H1 (cell line): Measurements from ENCODE around the gene GRIA2. TPM values are rescaled to one million over a fixed set of nuclear protein-coding genes. Genes with fewer than 3 reads are reported as not detected.

Source experiments
- CTCF ChIA-PET: fragments of 300-600 bp; sonication (Branson Sonifier 250); formaldehyde crosslinking; loops from one replicate; lab custom pipeline; 2021; ENCODE audit not compliant: partially characterized antibody; lab: Charles Lee
- POLR2A ChIA-PET: fragments of 300-600 bp; sonication (Branson Sonifier 250); formaldehyde crosslinking; loops from one replicate; lab custom pipeline; 2021; ENCODE audit warnings: inconsistent platforms; ENCODE audit not compliant: partially characterized antibody; lab: Charles Lee
- DNase-seq, 2 experiments: peaks; one replicate each; pipeline versions ENCODE4 v3.0.0 to v3.0.0-alpha.2; 2010 to 2022; ENCODE audit warnings: low spot score in 2 of 2, low read depth in 1 of 2, mixed read lengths in 1 of 2
- FAIRE-seq: peaks from 2 replicates; lab custom pipeline; 2011; peaks lifted over from hg19 to GRCh38; lab: Jason Lieb, UNC
- H2AFZ ChIP-seq: 2 replicates; pipeline ENCODE4 v1.8.1; 2012; ENCODE audit warnings: low read length, inconsistent platforms
- H2AK5ac ChIP-seq: 2 replicates; pipeline ENCODE4 v1.6.1; 2013; ENCODE audit warnings: low read depth, low read length
- H2BK120ac ChIP-seq: replicated peaks from 2 replicates; pipeline ENCODE3; 2013; ENCODE audit warnings: low read depth, low read length, inconsistent platforms
- H2BK12ac ChIP-seq: 2 replicates; pipeline ENCODE4 v1.6.1; 2013; ENCODE audit warnings: low read depth, low read length
- H2BK15ac ChIP-seq: 2 replicates; pipeline ENCODE4 v1.6.1; 2013; ENCODE audit warnings: low read length
- H2BK20ac ChIP-seq: 2 replicates; pipeline ENCODE4 v1.6.1; 2013; ENCODE audit warnings: low read length
- H2BK5ac ChIP-seq: 2 replicates; pipeline ENCODE4 v1.6.1; 2013; ENCODE audit warnings: low read depth, low read length
- H3K14ac ChIP-seq: 2 replicates; pipeline ENCODE4 v1.6.1; 2013; ENCODE audit warnings: inconsistent platforms; ENCODE audit not compliant: insufficient read length
- H3K18ac ChIP-seq: 2 replicates; pipeline ENCODE4 v1.6.1; 2013; ENCODE audit warnings: low read length; ENCODE audit errors: extremely low read depth
- H3K23ac ChIP-seq: 2 replicates; pipeline ENCODE4 v1.6.1; 2013; ENCODE audit warnings: inconsistent platforms; ENCODE audit not compliant: insufficient read length
- H3K23me2 ChIP-seq: 2 replicates; pipeline ENCODE4 v1.6.1; 2013; ENCODE audit warnings: low read depth, low read length
- H3K27ac ChIP-seq: 2 replicates; pipeline ENCODE4 v1.6.1; 2011; ENCODE audit warnings: low read depth, low read length, inconsistent platforms
- H3K27me3 ChIP-seq, 4 experiments: replicated peaks in 1 of 4; 1 replicate in 1 of 4; 2 replicates in 3 of 4; pipeline versions ENCODE4 v1.6.1 to v1.8.1; 2011 to 2013; ENCODE audit warnings: low read length in 3 of 4, mild to moderate bottlenecking in 3 of 4, inconsistent platforms in 2 of 4, mixed read lengths in 2 of 4, moderate library complexity in 1 of 4; ENCODE audit not compliant: control insufficient read depth in 3 of 4, insufficient read depth in 3 of 4; ENCODE audit errors: extremely low read depth in 1 of 4
- H3K36me3 ChIP-seq, 4 experiments: 2 replicates each; pipeline versions ENCODE4 v1.6.1 to v1.8.1; 2011 to 2013; ENCODE audit warnings: mild to moderate bottlenecking in 4 of 4, low read length in 3 of 4, moderate library complexity in 2 of 4, control low read depth in 1 of 4, inconsistent platforms in 1 of 4; ENCODE audit not compliant: insufficient read depth in 4 of 4, control insufficient read depth in 2 of 4
- H3K4ac ChIP-seq: replicated peaks from 2 replicates; pipeline ENCODE3; 2013; ENCODE audit warnings: low read length, low read depth, mixed read lengths, inconsistent platforms; ENCODE audit not compliant: insufficient read length
- H3K4me1 ChIP-seq, 4 experiments: replicated peaks in 1 of 4; 1 replicate in 1 of 4; 2 replicates in 3 of 4; pipeline versions ENCODE4 v1.6.1 to v1.8.1; 2011 to 2013; ENCODE audit warnings: low read length in 3 of 4, inconsistent platforms in 2 of 4, mixed read lengths in 1 of 4; ENCODE audit not compliant: insufficient read depth in 4 of 4, control insufficient read depth in 3 of 4
- H3K4me2 ChIP-seq, 2 experiments: 2 replicates each; pipeline versions ENCODE4 v1.6.1 to v1.8.1; 2011 to 2013; ENCODE audit warnings: low read depth in 2 of 2, low read length in 2 of 2, control low read depth in 1 of 2, inconsistent platforms in 1 of 2, mild to moderate bottlenecking in 1 of 2; ENCODE audit not compliant: insufficient read depth in 1 of 2
- H3K4me3 ChIP-seq, 4 experiments: fragments of 200-600, 300-600 bp in 1 of 4; sonication (generic), shearing (Covaris generic), sonication (Bioruptor Twin) in 1 of 4; 2 replicates each; pipeline versions ENCODE4 v1.5.1 to v1.8.1; 2011 to 2016; ENCODE audit warnings: low read length in 4 of 4, low read depth in 3 of 4, control low read depth in 2 of 4, inconsistent platforms in 2 of 4, mild to moderate bottlenecking in 2 of 4, mixed read lengths in 1 of 4, moderate library complexity in 1 of 4; ENCODE audit not compliant: insufficient read depth in 2 of 4; ENCODE audit errors: extremely low read depth in 1 of 4
- H3K56ac ChIP-seq: replicated peaks from 2 replicates; pipeline ENCODE3; 2013; ENCODE audit warnings: low read depth, mild to moderate bottlenecking, mixed read lengths, low read length, inconsistent platforms; ENCODE audit not compliant: insufficient read length
- H3K79me1 ChIP-seq: 2 replicates; pipeline ENCODE4 v1.6.1; 2013; ENCODE audit warnings: low read depth, low read length, control low read depth
- H3K79me2 ChIP-seq, 2 experiments: 2 replicates each; pipeline versions ENCODE4 v1.6.1 to v1.8.1; 2012 to 2013; ENCODE audit warnings: low read length in 2 of 2, mild to moderate bottlenecking in 2 of 2, inconsistent platforms in 1 of 2; ENCODE audit not compliant: insufficient read depth in 2 of 2, control insufficient read depth in 1 of 2
- H3K9ac ChIP-seq, 4 experiments: replicated peaks in 1 of 4; 1 replicate in 1 of 4; 2 replicates in 3 of 4; pipeline versions ENCODE4 v1.6.1 to v1.8.1; 2011 to 2013; ENCODE audit warnings: low read depth in 3 of 4, low read length in 3 of 4, control low read depth in 2 of 4, mild to moderate bottlenecking in 2 of 4, moderate library complexity in 2 of 4, inconsistent platforms in 1 of 4; ENCODE audit errors: extremely low read depth in 1 of 4
- H3K9me3 ChIP-seq, 2 experiments: 2 replicates each; pipeline versions ENCODE4 v1.6.1 to v1.8.1; 2012 to 2013; ENCODE audit warnings: mild to moderate bottlenecking in 2 of 2, moderate library complexity in 2 of 2, control low read depth in 1 of 2, inconsistent platforms in 1 of 2, low read depth in 1 of 2, low read length in 1 of 2, mixed read lengths in 1 of 2; ENCODE audit not compliant: insufficient read depth in 2 of 2
- H4K20me1 ChIP-seq, 2 experiments: replicated peaks in 1 of 2; 2 replicates each; pipeline versions ENCODE3 to v1.8.1; 2011 to 2013; ENCODE audit warnings: inconsistent platforms in 2 of 2, low read length in 2 of 2, mild to moderate bottlenecking in 1 of 2; ENCODE audit not compliant: insufficient read depth in 2 of 2, control insufficient read depth in 1 of 2
- H4K5ac ChIP-seq: 2 replicates; pipeline ENCODE4 v1.6.1; 2013; ENCODE audit warnings: low read length, low read depth, mixed read lengths, inconsistent platforms; ENCODE audit not compliant: insufficient read length
- H4K8ac ChIP-seq: 2 replicates; pipeline ENCODE4 v1.8.0; 2013; ENCODE audit warnings: mild to moderate bottlenecking, moderate library complexity, low read length, inconsistent platforms; ENCODE audit not compliant: insufficient read depth; ENCODE audit errors: extremely low read depth
- H4K91ac ChIP-seq: replicated peaks from 2 replicates; pipeline ENCODE3; 2013; ENCODE audit warnings: low read length, mixed read lengths, inconsistent platforms; ENCODE audit not compliant: insufficient read length
- ATF2 ChIP-seq: IDR thresholded peaks from 2 replicates; pipeline ENCODE4 v1.6.1; 2012; ENCODE audit warnings: low read length, inconsistent platforms
- FOSL1 ChIP-seq: IDR thresholded peaks from 2 replicates; pipeline ENCODE4 v1.6.1; 2011; ENCODE audit warnings: mild to moderate bottlenecking, low read depth, low read length, moderate library complexity; ENCODE audit not compliant: insufficient read depth
- HDAC6 ChIP-seq: IDR thresholded peaks from one replicate; pipeline ENCODE4 v1.7.1; 2012; ENCODE audit warnings: low read depth, mild to moderate bottlenecking, inconsistent platforms, low read length, moderate library complexity
- KDM4A ChIP-seq: IDR thresholded peaks from one replicate; pipeline ENCODE4 v1.7.1; 2012; ENCODE audit warnings: low read depth, mild to moderate bottlenecking, moderate library complexity, low read length, inconsistent platforms; ENCODE audit not compliant: severe bottlenecking
- POLR2A ChIP-seq, 2 experiments: IDR thresholded peaks; 1 replicate in 1 of 2; 2 replicates in 1 of 2; pipeline ENCODE4 v1.6.1; 2011; ENCODE audit warnings: low read depth in 2 of 2, low read length in 2 of 2, mild to moderate bottlenecking in 2 of 2; ENCODE audit errors: control extremely low read depth in 1 of 2
- POU5F1 ChIP-seq: IDR thresholded peaks from 2 replicates; pipeline ENCODE4 v1.6.1; 2011; ENCODE audit warnings: low read depth, mild to moderate bottlenecking, low read length, moderate library complexity
- SUZ12 ChIP-seq: fragments of 200-600 bp; sonication (generic); IDR thresholded peaks from 2 replicates; pipeline ENCODE4 v1.6.1; 2012; ENCODE audit warnings: mild to moderate bottlenecking, inconsistent platforms, low read length, moderate library complexity, mixed read lengths
- TAF7 ChIP-seq: optimal IDR thresholded peaks from 2 replicates; pipeline ENCODE3; 2011; ENCODE audit warnings: low read depth, mild to moderate bottlenecking, inconsistent platforms, low read length, moderate library complexity, borderline replicate concordance
- TCF12 ChIP-seq: IDR thresholded peaks from 2 replicates; pipeline ENCODE4 v1.6.1; 2011; ENCODE audit warnings: low read depth, mild to moderate bottlenecking, low read length
- WGBS, 2 experiments: shearing (Covaris generic) in 1 of 2; methylation state at CpG; one replicate each; pipeline versions ENCODE4 v1.1.6 to v1.1.7; 2013 to 2015; ENCODE audit warnings: low lambda C conversion rate in 2 of 2, mixed read lengths in 2 of 2, inconsistent platforms in 1 of 2, low coverage in 1 of 2, missing lambda C conversion rate in 1 of 2; ENCODE audit not compliant: insufficient replicate concordance in 2 of 2, insufficient coverage in 1 of 2, insufficient read length in 1 of 2; ENCODE audit errors: extremely low coverage in 1 of 2, missing lambda C conversion rate in 1 of 2; 5-methylcytosine and 5-hydroxymethylcytosine counted together
- long read RNA-seq, 2 experiments: library from RNA in 1 of 2; library from capped mRNA in 1 of 2; stranded (forward); transcript quantifications; one replicate each; pipeline ENCODE4 v2.0.0, GENCODE V29; 2021; ENCODE audit warnings: inconsistent platforms in 1 of 2
- polyA minus RNA-seq, 3 experiments: library from RNA; depleted of rRNA, polyadenylated mRNA; stranded (reverse); fragments of >200 nt; gene quantifications; 1 replicate in 2 of 3; 2 replicates in 1 of 3; pipeline ENCODE4 v1.2.3, GENCODE V29; 2011
- polyA plus RNA-seq, 7 experiments: library from polyadenylated mRNA; depleted of rRNA in 3 of 7; stranded (reverse) in 5 of 7; unstranded in 2 of 7; fragments of >200 nt in 5 of 7; fragments of 200-250 nt in 2 of 7; gene quantifications; 1 replicate in 5 of 7; 2 replicates in 1 of 7; 4 replicates in 1 of 7; pipeline versions ENCODE4 v1.2.1 to v1.2.3, GENCODE V29; 2011 to 2013; ENCODE audit warnings: missing spikeins in 2 of 7, mixed read lengths in 2 of 7
- total RNA-seq: library from RNA; stranded (reverse); fragmentation: NEBNext Ultra II Directional; extraction: Animal tissue kit (Norgen Biotek cat#: 25700); gene quantifications from 2 replicates; pipeline ENCODE4 v1.2.1, GENCODE V29; 2021

The GRIA2 gene
- total RNA-seq (not detected in 2 replicates), polyA plus RNA-seq (2011; rRNA removed) (not detected in 2 replicates), polyA minus RNA-seq (2011; rRNA and poly(A)+ RNA removed) (not detected in 2 replicates)
- polyA plus RNA-seq (2011; cell fraction: cytosol; rRNA removed): not detected
- not detected for polyA plus RNA-seq (2011; cell fraction: nucleus; rRNA removed)
- not detected in 4 replicates for polyA plus RNA-seq (2012, experiment 1 of 2)
- not detected for polyA plus RNA-seq (2012, experiment 2 of 2)
- not detected for polyA plus RNA-seq (2013, experiment 1 of 2)
- not detected for polyA plus RNA-seq (2013, experiment 2 of 2)
- not detected for polyA minus RNA-seq (2011; cell fraction: cytosol; rRNA and poly(A)+ RNA removed)
- not detected for polyA minus RNA-seq (2011; cell fraction: nucleus; rRNA and poly(A)+ RNA removed)
- long read RNA-seq, experiment 1: 0 reads
- long read RNA-seq, experiment 2: 0 reads

- 2% methylated on average over 30 of the region's 57 CpGs; no CpG with 5 or more reads in 1 of the 2 experiments for WGBS, 2 experiments
- FAIRE-seq (no peak), DNase-seq (peak in 1 of 2 experiments; percentile 86)
- no peaks in the 10 kb centered on the region for H3K79me1 ChIP-seq
- no peak within 1 kb of the TSS for H3K27ac ChIP-seq
- peaks cover 2 to 4% of the 10 kb centered on the region in 2 experiments for H4K20me1 ChIP-seq
- H3K27me3 ChIP-seq: peaks cover 22 to 48% (median 40%) of the 10 kb centered on the region in 4 experiments
- no peak within 1 kb of the TSS for H2BK5ac ChIP-seq
- H3K79me2 ChIP-seq: no peaks in the 10 kb centered on the region
- H3K14ac ChIP-seq: no peak within 1 kb of the TSS
- H2BK120ac ChIP-seq: no peak within 1 kb of the TSS
- no peak within 1 kb of the TSS for H4K91ac ChIP-seq
- H3K9me3 ChIP-seq: no peaks in the 10 kb centered on the region
- H2BK20ac ChIP-seq: no peak within 1 kb of the TSS
- no peak within 1 kb of the TSS for H3K18ac ChIP-seq
- CTCF ChIA-PET: interaction anchor here (1.1 to 1.7 kb wide), 5 partner anchors 11 to 584 kb away, joined by 3 to 7 read pairs (median 4); no protein-coding TSS in a partner anchor
- no peak within 1 kb of the TSS for H2AFZ ChIP-seq
- H3K4me1 ChIP-seq: peaks cover 0 to 9% (median 3%) of the 10 kb centered on the region in 4 experiments; a peak in 1 of 7 replicates
- no peak within 1 kb of the TSS for H3K23ac ChIP-seq
- peak within 1 kb of the TSS; percentile 91 to 96 for H3K4me2 ChIP-seq
- H3K23me2 ChIP-seq: peaks cover 16% of the 10 kb centered on the region; the same call in 1 of the 2 replicates
- H3K56ac ChIP-seq: no peak within 1 kb of the TSS
- no peak within 1 kb of the TSS for H2BK12ac ChIP-seq
- no peaks in the 10 kb centered on the region for H3K36me3 ChIP-seq
- POLR2A ChIA-PET: no interaction called here
- no peak within 1 kb of the TSS for H2AK5ac ChIP-seq
- no peak within 1 kb of the TSS for H4K8ac ChIP-seq
- H2BK15ac ChIP-seq: no peak within 1 kb of the TSS
- H3K9ac ChIP-seq: no peak within 1 kb of the TSS
- no peak within 1 kb of the TSS for H3K4ac ChIP-seq
- H4K5ac ChIP-seq: no peak within 1 kb of the TSS
- peak within 1 kb of the TSS; percentile 55 to 81 (median 80); a peak in 7 of 8 replicates for H3K4me3 ChIP-seq
- TF ChIP-seq HDAC6: no peak
- no peak for TF ChIP-seq POU5F1
- TF ChIP-seq FOSL1: 0 out of 2 replicates have a peak, but pooled peaks have one; percentile 8
- TF ChIP-seq KDM4A: peak; percentile 69
- TF ChIP-seq TAF7: peak; percentile 53
- no peak for TF ChIP-seq ATF2
- no peak for TF ChIP-seq POLR2A (IDR thresholded peaks at IDR 0.05; ENCODE audit: control extremely low read depth in 1 of 2, low read depth in 2 of 2, low read length in 2 of 2)
- TF ChIP-seq TCF12: no peak
- TF ChIP-seq SUZ12: peak; percentile 15; the same call in 1 of the 2 replicates
Observed at GRCh38 chr4:157220371-157220881, at the start of gene GRIA2. TSS of gene GRIA2 (plus strand) at chr4:157220728. CDS start at chr4:157221043, 315 bp downstream.
